GM10248 (cell line): ENCODE data around the gene ARGLU1.
"Not testable (repeated sequence)": the region's sequence is repeated elsewhere in the genome, so short reads cannot be mapped to it uniquely, and the experiment has no call there.

Source experiments
- CTCF ChIA-PET: fragments of 300-600 bp; sonication (Branson Sonifier 250); formaldehyde crosslinking; extraction: SDS; loops from one replicate; lab custom pipeline; 2021; ENCODE audit warnings: antibody characterized with exemption; lab: Yijun Ruan, JAX
- POLR2A ChIA-PET: fragments of 350-650 bp; sonication (Branson Sonifier 250); formaldehyde crosslinking; extraction: SDS; loops from one replicate; lab custom pipeline; 2020; ENCODE audit warnings: antibody characterized with exemption; lab: Yijun Ruan, JAX
- DNase-seq: peaks from one replicate; pipeline ENCODE4 v3.0.0; 2012; ENCODE audit errors: extremely low spot score
- TF ChIP-seq, protein P1 (sequence below): IDR thresholded peaks from 2 replicates; pipeline ENCODE4 v1.5.1; 2012; ENCODE audit warnings: mild to moderate bottlenecking, low read depth; ENCODE audit errors: extremely low read depth, missing control alignments, control extremely low read depth

ARGLU1 gene

GRCh38 chr13:106609116-106609515 is 41.2 kb upstream of the ARGLU1 start:
- TF ChIP-seq, protein P1, sequence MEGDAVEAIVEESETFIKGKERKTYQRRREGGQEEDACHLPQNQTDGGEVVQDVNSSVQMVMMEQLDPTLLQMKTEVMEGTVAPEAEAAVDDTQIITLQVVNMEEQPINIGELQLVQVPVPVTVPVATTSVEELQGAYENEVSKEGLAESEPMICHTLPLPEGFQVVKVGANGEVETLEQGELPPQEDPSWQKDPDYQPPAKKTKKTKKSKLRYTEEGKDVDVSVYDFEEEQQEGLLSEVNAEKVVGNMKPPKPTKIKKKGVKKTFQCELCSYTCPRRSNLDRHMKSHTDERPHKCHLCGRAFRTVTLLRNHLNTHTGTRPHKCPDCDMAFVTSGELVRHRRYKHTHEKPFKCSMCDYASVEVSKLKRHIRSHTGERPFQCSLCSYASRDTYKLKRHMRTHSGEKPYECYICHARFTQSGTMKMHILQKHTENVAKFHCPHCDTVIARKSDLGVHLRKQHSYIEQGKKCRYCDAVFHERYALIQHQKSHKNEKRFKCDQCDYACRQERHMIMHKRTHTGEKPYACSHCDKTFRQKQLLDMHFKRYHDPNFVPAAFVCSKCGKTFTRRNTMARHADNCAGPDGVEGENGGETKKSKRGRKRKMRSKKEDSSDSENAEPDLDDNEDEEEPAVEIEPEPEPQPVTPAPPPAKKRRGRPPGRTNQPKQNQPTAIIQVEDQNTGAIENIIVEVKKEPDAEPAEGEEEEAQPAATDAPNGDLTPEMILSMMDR = no peak
- POLR2A ChIA-PET = no interaction called here
- DNase-seq = no peak
- CTCF ChIA-PET = interaction anchor here (1.1 to 1.9 kb wide), 3 partner anchors 10 kb away, joined by 3 to 5 read pairs (median 4); no protein-coding TSS in a partner anchor

DNA sequence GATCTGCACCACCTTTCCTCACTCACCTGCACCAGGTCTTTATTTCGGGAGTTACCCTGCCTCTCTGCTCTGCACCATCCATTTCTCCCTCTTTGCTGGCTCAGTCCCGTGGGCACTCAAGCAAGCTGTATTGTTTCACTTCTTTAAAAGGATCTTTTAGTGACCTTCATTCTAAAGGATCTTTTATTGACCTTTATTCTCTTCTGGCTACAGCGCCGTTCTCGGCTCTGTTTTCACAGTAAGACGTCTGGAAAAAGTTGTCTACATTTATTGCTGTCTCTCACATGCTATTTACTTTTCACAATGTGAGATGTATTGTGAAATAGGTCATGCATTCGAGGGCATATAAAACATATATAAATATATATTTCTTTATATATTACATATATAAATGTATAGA is 35.6 kb upstream of the ARGLU1 start:
- TF ChIP-seq, protein P1 = no peak
- DNase-seq = no peak
- CTCF ChIA-PET = no interaction called here
- POLR2A ChIA-PET = no interaction called here

DNA sequence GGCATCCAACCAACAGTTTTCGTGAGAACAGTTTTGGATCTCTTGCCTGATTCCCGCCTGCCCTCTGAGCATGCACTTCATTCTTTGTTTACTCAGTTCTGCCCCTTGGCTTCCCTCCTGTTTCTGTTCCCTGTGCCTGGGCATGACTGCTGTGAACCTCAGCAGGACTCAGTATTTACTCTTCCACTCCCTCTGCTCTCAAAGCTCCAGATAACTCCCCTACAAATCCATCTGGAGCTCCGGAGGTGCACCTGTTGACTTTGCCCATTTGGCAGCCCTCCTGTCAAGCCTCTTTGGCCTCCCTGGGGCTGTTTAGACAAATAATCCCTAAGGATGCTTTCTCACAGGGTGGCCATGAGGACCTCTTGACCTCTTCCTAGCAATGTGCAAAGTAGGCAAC is 34.2 kb upstream of the ARGLU1 start:
- TF ChIP-seq, protein P1 = no peak
- DNase-seq = no peak
- CTCF ChIA-PET = no interaction called here
- POLR2A ChIA-PET = no interaction called here

DNA sequence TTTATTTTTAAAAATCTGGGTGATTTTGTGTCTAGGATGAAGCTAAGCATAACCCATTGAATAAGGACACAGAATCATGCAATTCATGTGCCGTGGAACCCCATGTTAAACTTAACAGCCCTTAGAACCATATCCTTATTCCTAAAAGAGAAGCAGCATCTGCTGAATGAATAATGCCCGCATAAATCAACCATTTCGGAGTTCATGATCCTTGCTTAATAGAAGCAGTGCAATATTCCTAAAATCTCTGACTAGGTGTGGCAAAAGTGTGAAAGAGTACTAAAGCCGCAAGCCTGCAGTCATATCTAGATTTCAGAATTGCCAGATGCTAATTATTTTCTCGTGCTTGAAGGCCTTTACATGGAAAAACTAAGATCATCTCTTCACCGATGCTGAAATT is 33.6 kb upstream of the ARGLU1 start:
- CTCF ChIA-PET = no interaction called here
- TF ChIP-seq, protein P1 = no peak
- POLR2A ChIA-PET = no interaction called here
- no peak for DNase-seq

GRCh38 chr13:106600798-106601135 is 32.8 kb upstream of the ARGLU1 start:
- CTCF ChIA-PET = interaction anchor here (1.0 kb wide), 1 partner anchor 19 kb away, joined by 5 read pairs; no protein-coding TSS in a partner anchor
- POLR2A ChIA-PET = not testable (repeated sequence)

GRCh38 chr13:106599875-106600797 is 32.2 kb upstream of the ARGLU1 start:
- ChIA-PET POLR2A (no interaction called here), CTCF (interaction anchor here (1.0 to 1.5 kb wide), 2 partner anchors 20 to 31 kb away, joined by 3 to 5 read pairs; no protein-coding TSS in a partner anchor)
- no peak for DNase-seq
- TF ChIP-seq, protein P1 = no peak

More at GRCh38 chr13:106600798-106601135, 32.8 kb upstream of the ARGLU1 start:
- DNase-seq = not testable (repeated sequence)
